ENCODE data around the gene BAHCC1.

The BAHCC1 gene

DNA sequence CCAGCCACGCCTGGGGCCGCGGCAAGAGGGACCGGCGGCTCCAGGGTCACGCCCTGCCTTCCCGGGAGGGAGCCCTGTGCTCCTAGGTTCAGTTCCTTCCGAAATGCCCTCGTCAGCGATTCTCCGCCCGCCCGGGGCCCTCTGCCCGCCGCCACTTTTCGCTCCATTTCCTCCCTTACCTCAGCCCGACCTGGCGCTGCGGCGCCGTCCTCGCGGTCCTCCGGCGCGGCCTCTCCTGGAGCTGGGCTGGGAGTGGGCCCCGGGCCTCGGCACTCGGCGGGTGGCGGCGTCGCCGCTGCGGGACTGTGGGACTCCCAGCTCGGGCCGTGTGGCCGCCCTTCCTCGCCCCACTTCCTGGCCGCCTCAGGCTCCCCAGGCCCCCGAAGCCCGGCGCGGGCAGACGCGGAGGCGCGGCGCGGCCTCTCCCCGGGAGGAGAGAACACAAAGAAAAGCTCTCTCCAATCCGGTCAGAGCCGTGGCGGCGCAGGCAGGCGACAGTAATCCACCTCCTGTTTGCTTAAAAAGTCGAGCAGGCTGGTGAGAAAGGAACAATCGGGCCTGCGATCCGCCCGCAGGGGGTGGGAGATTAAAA, 1.6 kb downstream of the BAHCC1 start:
- Histone ChIP-seq H3K27me3 (ENCODE audit: control insufficient read depth in 3 of 3, insufficient read depth in 3 of 3, low read depth in 1 of 3, low read length in 3 of 3) (peaks cover 0 to 11% (median 0%) of the 10 kb centered on the region in 3 experiments), H3K4me3 (ENCODE audit: low read length in 2 of 2) (peak overlapping the region; percentile 87 to 93), H3K9me3 (replicated peaks in 1 of 2; ENCODE audit: control insufficient read depth in 2 of 2, insufficient read depth in 1 of 2, low read depth in 1 of 2, low read length in 2 of 2) (no peaks in the 10 kb centered on the region), H2AFZ (ENCODE audit: low read length) (no peak overlapping the region), H3K27ac (replicated peaks; ENCODE audit: low read length) (peak overlapping the region; percentile 100), H3K9ac (ENCODE audit: low read depth, low read length, poor library complexity) (peak overlapping the region; percentile 95), H3K4me1 (ENCODE audit: control insufficient read depth in 2 of 2, insufficient read depth in 1 of 2, low read depth in 1 of 2, low read length in 2 of 2) (peaks cover 28 to 35% of the 10 kb centered on the region in 2 donors), H2BK15ac (ENCODE audit: low read length) (peak overlapping the region; percentile 83), H3K36me3 (replicated peaks in 1 of 2; ENCODE audit: control insufficient read depth in 2 of 2, insufficient read depth in 2 of 2, low read length in 2 of 2) (peaks cover 0 to 11% of the 10 kb centered on the region in 2 donors), H2AK5ac (ENCODE audit: low read depth, low read length) (peak overlapping the region; percentile 99), H3K79me1 (ENCODE audit: low read depth, low read length) (peaks cover 24% of the 10 kb centered on the region), H2BK120ac (ENCODE audit: low read depth, low read length) (peak overlapping the region; percentile 99), H3K14ac (ENCODE audit: low read length) (peak overlapping the region; percentile 56), H2BK5ac (ENCODE audit: low read length) (peak overlapping the region; percentile 100), H3K4ac (ENCODE audit: low read length) (peak overlapping the region; percentile 97), H3K18ac (ENCODE audit: low read length) (peak overlapping the region; percentile 96), H3K4me2 (ENCODE audit: insufficient read depth, low read length, poor library complexity, severe bottlenecking) (peak overlapping the region; percentile 75), H4K91ac (ENCODE audit: low read depth, low read length, poor library complexity) (peak overlapping the region; percentile 53), H4K8ac (ENCODE audit: low read depth, low read length) (peak overlapping the region; percentile 92), H3K23ac (ENCODE audit: low read depth, low read length, poor library complexity) (peak overlapping the region; percentile 96), H2BK12ac (ENCODE audit: low read length) (peak overlapping the region; percentile 97)
- no CpG with 5 or more reads among the region's 61 CpGs for WGBS, 2 donors (ENCODE audit: extremely low coverage in 2 of 2, insufficient read length in 2 of 2, insufficient replicate concordance in 1 of 2)
- no peak for DNase-seq (ENCODE audit: low spot score)

DNA sequence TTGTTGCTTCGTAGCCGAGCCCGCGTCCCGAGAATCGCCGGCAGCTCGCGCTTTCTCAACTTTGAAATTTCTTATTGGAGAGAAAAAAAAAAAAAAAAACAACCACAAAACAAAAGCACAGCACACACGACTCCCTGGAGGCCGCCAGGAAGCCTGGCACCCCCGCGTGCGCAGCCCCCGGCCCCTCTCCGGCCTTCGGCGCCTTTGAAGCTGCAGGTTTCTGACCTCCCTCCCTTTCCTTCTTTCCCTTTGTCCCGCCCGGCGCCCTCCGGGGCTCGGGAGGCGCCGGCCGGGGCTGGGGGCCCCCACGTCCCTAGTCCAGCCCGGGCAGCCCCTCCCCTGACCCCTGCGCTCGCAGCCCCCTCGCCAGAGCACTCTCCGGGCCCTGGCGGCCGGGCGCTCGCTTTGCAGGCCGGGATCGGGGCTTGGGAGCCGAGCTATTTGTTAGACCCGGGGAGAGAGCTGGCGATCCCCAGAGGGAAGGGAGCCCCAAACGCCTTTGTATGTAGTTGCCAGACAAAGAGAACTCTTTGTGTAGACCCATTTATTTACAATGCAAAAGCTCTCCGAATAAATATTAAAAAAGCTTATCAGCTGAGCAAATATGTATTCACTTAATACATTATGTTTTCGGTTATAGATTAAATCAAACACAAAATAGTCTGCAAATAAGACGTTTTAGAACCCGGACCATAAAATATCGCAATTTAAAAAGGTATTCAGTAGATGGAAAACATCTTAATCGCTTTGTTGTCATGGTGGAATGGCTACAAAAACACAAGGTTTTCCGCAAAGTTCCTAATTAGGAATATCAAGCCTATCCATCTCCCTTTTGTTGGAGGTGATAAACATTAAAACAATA, 2.3 kb downstream of the BAHCC1 start:
- Histone ChIP-seq H2AFZ (ENCODE audit: low read length) (no peak overlapping the region), H2BK120ac (ENCODE audit: low read depth, low read length) (no peak overlapping the region), H3K36me3 (replicated peaks in 1 of 2; ENCODE audit: control insufficient read depth in 2 of 2, insufficient read depth in 2 of 2, low read length in 2 of 2) (peaks cover 0 to 14% of the 10 kb centered on the region in 2 donors), H3K18ac (ENCODE audit: low read length) (peak overlapping the region; percentile 94), H3K9ac (ENCODE audit: low read depth, low read length, poor library complexity) (no peak overlapping the region), H3K9me3 (replicated peaks in 1 of 2; ENCODE audit: control insufficient read depth in 2 of 2, insufficient read depth in 1 of 2, low read depth in 1 of 2, low read length in 2 of 2) (no peaks in the 10 kb centered on the region), H3K14ac (ENCODE audit: low read length) (no peak overlapping the region), H3K4me2 (ENCODE audit: insufficient read depth, low read length, poor library complexity, severe bottlenecking) (peak overlapping the region; percentile 97), H2BK15ac (ENCODE audit: low read length) (no peak overlapping the region), H3K79me1 (ENCODE audit: low read depth, low read length) (peaks cover 28% of the 10 kb centered on the region), H2AK5ac (ENCODE audit: low read depth, low read length) (no peak overlapping the region), H4K8ac (ENCODE audit: low read depth, low read length) (no peak overlapping the region), H3K4me3 (ENCODE audit: low read length in 2 of 2) (peak overlapping the region; percentile 87 to 93), H3K4me1 (ENCODE audit: control insufficient read depth in 2 of 2, insufficient read depth in 1 of 2, low read depth in 1 of 2, low read length in 2 of 2) (peaks cover 28 to 35% of the 10 kb centered on the region in 2 donors), H2BK12ac (ENCODE audit: low read length) (no peak overlapping the region), H3K23ac (ENCODE audit: low read depth, low read length, poor library complexity) (peak overlapping the region; percentile 15), H4K91ac (ENCODE audit: low read depth, low read length, poor library complexity) (no peak overlapping the region), H2BK5ac (ENCODE audit: low read length) (peak overlapping the region; percentile 100), H3K27me3 (ENCODE audit: control insufficient read depth in 3 of 3, insufficient read depth in 3 of 3, low read depth in 1 of 3, low read length in 3 of 3) (peaks cover 0 to 4% (median 0%) of the 10 kb centered on the region in 3 experiments), H3K4ac (ENCODE audit: low read length) (no peak overlapping the region), H3K27ac (replicated peaks; ENCODE audit: low read length) (peak overlapping the region; percentile 100)
- peak; percentile 94 for DNase-seq (ENCODE audit: low spot score)
- WGBS, 2 donors (ENCODE audit: extremely low coverage in 2 of 2, insufficient read length in 2 of 2, insufficient replicate concordance in 1 of 2): no CpG with 5 or more reads among the region's 49 CpGs

DNA sequence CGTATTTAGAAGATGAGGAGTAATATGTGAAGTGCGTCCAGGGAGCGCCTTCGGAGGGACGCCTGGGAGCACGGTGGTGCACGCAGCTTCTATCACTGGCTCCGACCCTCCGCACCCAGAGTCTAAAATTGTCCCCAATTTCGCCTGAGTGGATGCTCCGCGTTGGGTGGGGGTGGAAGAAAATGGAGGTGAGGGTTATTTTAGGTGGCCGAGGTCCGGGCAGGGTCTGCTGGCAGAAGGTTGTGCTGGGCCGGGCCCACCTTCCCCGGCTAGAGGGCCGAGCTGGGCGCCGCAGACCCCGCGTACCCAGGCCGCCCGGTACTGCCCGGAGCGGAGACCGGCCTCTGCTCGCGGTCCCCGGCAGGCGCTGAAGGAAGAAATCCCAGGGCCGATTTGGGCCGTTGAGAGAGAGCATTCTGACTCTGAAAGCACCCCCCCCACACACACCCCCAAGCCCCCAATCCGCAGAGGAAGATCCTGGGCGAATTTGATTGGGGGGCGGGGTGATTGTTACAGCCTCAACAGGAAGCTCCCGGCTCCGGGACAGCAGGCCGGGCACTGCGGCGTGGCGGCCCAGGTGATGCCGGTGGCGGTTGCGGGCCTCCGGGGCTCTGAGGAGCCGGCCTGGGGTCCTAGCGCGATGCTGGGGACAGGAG, 3.0 kb downstream of the BAHCC1 start:
- H3K27ac ChIP-seq (replicated peaks; ENCODE audit: low read length): no peak overlapping the region
- no peak overlapping the region for H2AFZ ChIP-seq (ENCODE audit: low read length)
- H3K23ac ChIP-seq (ENCODE audit: low read depth, low read length, poor library complexity): peak overlapping the region; percentile 15
- H2AK5ac ChIP-seq (ENCODE audit: low read depth, low read length): peak overlapping the region; percentile 99
- H2BK12ac ChIP-seq (ENCODE audit: low read length): peak overlapping the region; percentile 33
- peaks cover 33 to 39% of the 10 kb centered on the region in 2 donors for H3K4me1 ChIP-seq (ENCODE audit: control insufficient read depth in 2 of 2, insufficient read depth in 1 of 2, low read depth in 1 of 2, low read length in 2 of 2)
- no CpG with 5 or more reads among the region's 48 CpGs for WGBS, 2 donors (ENCODE audit: extremely low coverage in 2 of 2, insufficient read length in 2 of 2, insufficient replicate concordance in 1 of 2)
- H3K9me3 ChIP-seq (replicated peaks in 1 of 2; ENCODE audit: control insufficient read depth in 2 of 2, insufficient read depth in 1 of 2, low read depth in 1 of 2, low read length in 2 of 2): no peaks in the 10 kb centered on the region
- H3K79me1 ChIP-seq (ENCODE audit: low read depth, low read length): peaks cover 25% of the 10 kb centered on the region
- H2BK120ac ChIP-seq (ENCODE audit: low read depth, low read length): peak overlapping the region; percentile 91
- peaks cover 0 to 18% of the 10 kb centered on the region in 2 donors for H3K36me3 ChIP-seq (replicated peaks in 1 of 2; ENCODE audit: control insufficient read depth in 2 of 2, insufficient read depth in 2 of 2, low read length in 2 of 2)
- H2BK15ac ChIP-seq (ENCODE audit: low read length): no peak overlapping the region
- H3K4me3 ChIP-seq (ENCODE audit: low read length in 2 of 2): peak overlapping the region; percentile 83 to 87
- H3K14ac ChIP-seq (ENCODE audit: low read length): peak overlapping the region; percentile 39
- H4K8ac ChIP-seq (ENCODE audit: low read depth, low read length): no peak overlapping the region
- H2BK5ac ChIP-seq (ENCODE audit: low read length): peak overlapping the region; percentile 82
- peak overlapping the region; percentile 97 for H3K4me2 ChIP-seq (ENCODE audit: insufficient read depth, low read length, poor library complexity, severe bottlenecking)
- H3K18ac ChIP-seq (ENCODE audit: low read length): peak overlapping the region; percentile 98
- no peak overlapping the region for H3K4ac ChIP-seq (ENCODE audit: low read length)
- H4K91ac ChIP-seq (ENCODE audit: low read depth, low read length, poor library complexity): no peak overlapping the region
- H3K27me3 ChIP-seq (ENCODE audit: control insufficient read depth in 3 of 3, insufficient read depth in 3 of 3, low read depth in 1 of 3, low read length in 3 of 3): peaks cover 0 to 2% (median 0%) of the 10 kb centered on the region in 3 experiments
- no peak for DNase-seq (ENCODE audit: low spot score)
- H3K9ac ChIP-seq (ENCODE audit: low read depth, low read length, poor library complexity): peak overlapping the region; percentile 88

Measured in neuronal stem cell (in vitro differentiated cells).